A673 (cell line): ENCODE data around the gene SOCS3. TPM values are rescaled to one million over a fixed set of nuclear protein-coding genes. Genes with fewer than 3 reads are reported as not detected.

Experiments
- BruUV-seq: library from RNA; stranded (reverse); fragments of 400-500 nt; replicated peaks from 2 replicates; lab custom pipeline; 2021; lab: Mats Ljungman, UMichigan
- CTCF ChIA-PET: fragments of 300-600 bp; sonication (Branson Sonifier 250); formaldehyde crosslinking; loops from one replicate; lab custom pipeline; 2022; ENCODE audit warnings: antibody characterized with exemption; lab: Charles Lee
- POLR2A ChIA-PET: fragments of 300-600 bp; sonication (Branson Sonifier 250); formaldehyde crosslinking; loops from one replicate; lab custom pipeline; 2022; ENCODE audit warnings: antibody characterized with exemption; ENCODE audit not compliant: low non-redundant PET; lab: Charles Lee
- DNase-seq: peaks from one replicate; pipeline ENCODE4 v3.0.0-alpha.2; 2015; ENCODE audit warnings: low spot score
- H3K27ac ChIP-seq: fragments of 200-600 bp; sonication (generic); 2 replicates; pipeline ENCODE4 v1.5.1; 2016; ENCODE audit warnings: mixed run types, low read depth, mild to moderate bottlenecking, mixed read lengths, antibody characterized with exemption, low read length; ENCODE audit not compliant: poor library complexity, severe bottlenecking
- H3K27me3 ChIP-seq: fragments of 200-600 bp; sonication (generic); replicated peaks from 2 replicates; pipeline ENCODE4 v1.6.1; 2017; ENCODE audit warnings: mixed run types, low read depth, mild to moderate bottlenecking, mixed read lengths, antibody characterized with exemption, low read length; ENCODE audit not compliant: insufficient read depth, poor library complexity
- H3K36me3 ChIP-seq: fragments of 200-600 bp; sonication (generic); 2 replicates; pipeline ENCODE4 v1.6.1; 2016; ENCODE audit warnings: mixed run types, mild to moderate bottlenecking, mixed read lengths, antibody characterized with exemption, low read length; ENCODE audit not compliant: insufficient read depth, poor library complexity, severe bottlenecking
- H3K4me1 ChIP-seq: fragments of 200-600 bp; sonication (generic); 2 replicates; pipeline ENCODE4 v1.6.1; 2017; ENCODE audit warnings: mixed run types, mild to moderate bottlenecking, mixed read lengths, antibody characterized with exemption, low read length; ENCODE audit not compliant: insufficient read depth, poor library complexity, severe bottlenecking
- H3K4me3 ChIP-seq: fragments of 200-600 bp; sonication (generic); 2 replicates; pipeline ENCODE4 v1.5.1; 2016; ENCODE audit warnings: low read depth, mixed run types, mild to moderate bottlenecking, mixed read lengths, low read length; ENCODE audit not compliant: poor library complexity, severe bottlenecking
- H3K9me3 ChIP-seq: fragments of 200-600 bp; sonication (generic); 2 replicates; pipeline ENCODE4 v1.6.1; 2016; ENCODE audit warnings: mixed run types, low read depth, mild to moderate bottlenecking, mixed read lengths, antibody characterized with exemption, low read length; ENCODE audit not compliant: poor library complexity, severe bottlenecking
- EZH2 ChIP-seq: fragments of 200-600 bp; sonication (generic); IDR thresholded peaks from 2 replicates; pipeline ENCODE4 v1.6.1; 2017; ENCODE audit warnings: borderline replicate concordance, low read depth, mild to moderate bottlenecking, mixed read lengths, antibody characterized with exemption, low read length; ENCODE audit not compliant: poor library complexity, severe bottlenecking
- intact Hi-C: fragments of 100-400 bp; cut with micrococcal nuclease; formaldehyde crosslinking; loops from one replicate; pipeline ENCODE4 v1.10.0; 2022; ENCODE audit not compliant: unreplicated experiment
- total RNA-seq: library from RNA; stranded (reverse); gene quantifications from 2 replicates; pipeline ENCODE4 v1.2.3, GENCODE V29; 2021
- TF ChIP-seq, protein P1 (sequence below): fragments of 300-800, 200-600 bp; sonication (generic); conservative IDR thresholded peaks from 2 replicates; pipeline ENCODE4 v1.5.1; 2017; ENCODE audit warnings: low read depth, mild to moderate bottlenecking, antibody characterized with exemption, low read length, moderate library complexity, mixed read lengths

The SOCS3 gene
- total RNA-seq, 1 experiment from 2014 or later = 9.5 TPM

- no peak for TF ChIP-seq EZH2
- TF ChIP-seq, protein P1, sequence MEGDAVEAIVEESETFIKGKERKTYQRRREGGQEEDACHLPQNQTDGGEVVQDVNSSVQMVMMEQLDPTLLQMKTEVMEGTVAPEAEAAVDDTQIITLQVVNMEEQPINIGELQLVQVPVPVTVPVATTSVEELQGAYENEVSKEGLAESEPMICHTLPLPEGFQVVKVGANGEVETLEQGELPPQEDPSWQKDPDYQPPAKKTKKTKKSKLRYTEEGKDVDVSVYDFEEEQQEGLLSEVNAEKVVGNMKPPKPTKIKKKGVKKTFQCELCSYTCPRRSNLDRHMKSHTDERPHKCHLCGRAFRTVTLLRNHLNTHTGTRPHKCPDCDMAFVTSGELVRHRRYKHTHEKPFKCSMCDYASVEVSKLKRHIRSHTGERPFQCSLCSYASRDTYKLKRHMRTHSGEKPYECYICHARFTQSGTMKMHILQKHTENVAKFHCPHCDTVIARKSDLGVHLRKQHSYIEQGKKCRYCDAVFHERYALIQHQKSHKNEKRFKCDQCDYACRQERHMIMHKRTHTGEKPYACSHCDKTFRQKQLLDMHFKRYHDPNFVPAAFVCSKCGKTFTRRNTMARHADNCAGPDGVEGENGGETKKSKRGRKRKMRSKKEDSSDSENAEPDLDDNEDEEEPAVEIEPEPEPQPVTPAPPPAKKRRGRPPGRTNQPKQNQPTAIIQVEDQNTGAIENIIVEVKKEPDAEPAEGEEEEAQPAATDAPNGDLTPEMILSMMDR = no peak
- DNase-seq = no peak
- Histone ChIP-seq H3K4me1 (peaks cover 16% of the 10 kb centered on the region), H3K27me3 (no peaks in the 10 kb centered on the region), H3K36me3 (no peaks in the 10 kb centered on the region), H3K4me3 (no peak overlapping the region), H3K27ac (no peak overlapping the region), H3K9me3 (no peaks in the 10 kb centered on the region)
- intact Hi-C loops = loop anchor here (2.0 kb wide), 1 partner anchor 62 kb away; no protein-coding TSS in a partner anchor
- BruUV-seq = no TSS peak
- POLR2A ChIA-PET = no interaction called here
- CTCF ChIA-PET = interaction anchor here (0.6 to 1.8 kb wide), 6 partner anchors 9 to 421 kb away, joined by 3 to 11 read pairs (median 4); partner anchors contain the start of gene CYTH1
Measured at GRCh38 chr17:78361225-78361701, 1.4 kb upstream of the SOCS3 start.

DNA sequence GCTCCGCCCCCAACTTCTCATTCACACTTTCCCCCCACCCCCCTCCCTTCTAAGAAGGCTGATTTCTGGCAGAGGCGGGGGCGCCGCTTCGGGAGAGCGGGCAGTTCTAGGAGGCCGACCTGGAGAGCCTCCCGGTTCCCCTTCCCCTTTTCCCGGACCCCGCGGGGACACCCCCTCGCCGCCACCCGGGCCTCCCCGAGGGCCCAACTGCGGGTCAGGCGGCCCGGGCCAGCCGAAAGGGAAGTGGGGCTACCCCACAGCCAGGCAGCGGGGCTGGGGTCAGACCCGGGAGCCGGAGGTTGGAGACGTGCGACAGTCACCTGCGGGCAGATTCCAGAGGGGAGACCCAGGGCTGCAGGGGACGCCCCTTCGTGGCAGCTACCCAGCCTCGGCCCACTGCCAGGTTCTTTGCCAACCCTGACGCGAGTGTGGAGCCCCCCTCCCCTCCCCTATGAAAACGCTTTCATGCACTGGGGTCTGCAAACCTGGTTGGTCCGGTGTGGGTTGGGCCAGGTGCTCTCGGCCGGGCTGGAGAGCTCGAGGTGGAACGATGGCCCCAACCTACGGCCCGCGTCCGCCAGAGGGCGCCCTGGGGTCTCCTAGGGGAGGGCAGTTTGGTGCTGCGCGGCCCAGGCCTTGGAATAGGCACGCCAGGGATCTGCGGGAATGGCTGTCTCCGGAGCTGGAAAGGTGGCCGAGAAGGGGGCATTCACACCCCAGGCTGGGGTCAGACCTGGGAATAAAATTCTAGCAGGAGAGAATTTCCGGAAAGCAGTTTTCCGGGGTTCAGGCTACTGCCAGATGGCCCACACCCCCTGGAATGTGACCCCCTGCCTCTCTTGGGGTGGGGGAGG, 721 bp upstream of the SOCS3 start:
- Histone ChIP-seq H3K36me3 (no peaks in the 10 kb centered on the region), H3K4me1 (peaks cover 19% of the 10 kb centered on the region), H3K27ac (peak overlapping the region; percentile 78), H3K9me3 (no peaks in the 10 kb centered on the region), H3K4me3 (peak overlapping the region; percentile 88), H3K27me3 (no peaks in the 10 kb centered on the region)
- TF ChIP-seq EZH2 = no peak
- TF ChIP-seq, protein P1 = peak; percentile 92
- peak; percentile 87 for DNase-seq
- intact Hi-C loops = loop anchor here (2.0 kb wide), 1 partner anchor 62 kb away; no protein-coding TSS in a partner anchor
- CTCF ChIA-PET = interaction anchor here (0.5 to 1.8 kb wide), 8 partner anchors 10 to 680 kb away, joined by 3 to 11 read pairs (median 4); partner anchors contain the start of gene CYTH1
- POLR2A ChIA-PET = interaction anchor here (0.6 kb wide), 1 partner anchor 15 kb away, joined by 3 read pairs; no protein-coding TSS in a partner anchor
- BruUV-seq = no TSS peak

GRCh38 chr17:78359321-78359996, 418 bp downstream of the SOCS3 start:
- no peak for TF ChIP-seq EZH2
- TF ChIP-seq, protein P1 = no peak
- POLR2A ChIA-PET = interaction anchor here (0.5 to 0.6 kb wide), 2 partner anchors 21 to 26 kb away, joined by 3 read pairs; no protein-coding TSS in a partner anchor
- no TSS peak for BruUV-seq

More at GRCh38 chr17:78359321-78359996, 418 bp downstream of the SOCS3 start:
- DNase-seq = peak; percentile 52
- Histone ChIP-seq H3K4me1 (peaks cover 19% of the 10 kb centered on the region), H3K4me3 (peak overlapping the region; percentile 88), H3K27ac (peak overlapping the region; percentile 85), H3K9me3 (no peaks in the 10 kb centered on the region), H3K27me3 (no peaks in the 10 kb centered on the region), H3K36me3 (no peaks in the 10 kb centered on the region)
- CTCF ChIA-PET = interaction anchor here (0.7 to 1.4 kb wide), 2 partner anchors 11 to 64 kb away, joined by 5 to 7 read pairs; no protein-coding TSS in a partner anchor
- intact Hi-C loops = no loop called here
